IPS-NIHi11 (cell line): ENCODE results near the gene GLCE.
"Not testable (repeated sequence)": the region's sequence is repeated elsewhere in the genome, so short reads cannot be mapped to it uniquely, and the experiment has no call there.

ENCODE experiments used
- DNase-seq: peaks from one replicate; pipeline ENCODE4 v3.0.0; 2012; ENCODE audit warnings: mixed read lengths, low spot score

GLCE gene

DNA sequence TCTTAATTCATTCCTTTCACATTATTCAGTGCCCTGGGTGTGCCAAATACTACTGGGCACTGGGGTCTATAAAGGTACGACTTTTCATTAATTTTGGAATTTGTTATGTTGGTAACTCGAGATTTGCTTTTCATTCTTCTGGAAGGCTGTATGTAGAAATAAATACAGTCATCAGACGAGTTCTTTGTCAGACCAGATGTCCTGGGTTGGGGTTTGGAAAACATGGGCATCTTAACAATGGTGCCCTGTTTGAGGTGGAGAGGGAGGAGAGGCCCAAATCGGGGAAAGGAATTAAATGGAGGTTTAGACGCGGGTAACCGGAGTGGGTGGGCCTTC, 662 bp upstream of the GLCE start:
- DNase-seq, result no peak

GRCh38 chr15:69161079-69161877, 843 bp downstream of the GLCE start:
- DNase-seq, result peak; percentile 37

DNA sequence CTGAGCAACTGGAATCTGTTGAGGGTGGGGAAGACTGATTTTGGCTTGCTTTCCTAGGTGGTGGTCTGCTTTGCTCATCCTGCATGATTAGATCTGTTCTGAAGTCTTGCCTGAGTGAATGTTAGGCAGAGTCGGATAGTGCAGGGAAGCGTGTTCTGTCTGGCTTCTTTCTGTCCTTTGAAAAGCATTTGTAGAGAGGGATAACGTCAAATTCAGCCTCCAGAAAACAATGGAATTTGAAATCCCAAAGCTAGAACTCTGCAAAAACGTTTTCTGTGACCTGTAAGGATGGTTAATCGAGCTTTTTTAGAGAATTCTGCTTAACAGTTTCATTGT, 1.4 kb downstream of the GLCE start:
- DNase-seq, result no peak

DNA sequence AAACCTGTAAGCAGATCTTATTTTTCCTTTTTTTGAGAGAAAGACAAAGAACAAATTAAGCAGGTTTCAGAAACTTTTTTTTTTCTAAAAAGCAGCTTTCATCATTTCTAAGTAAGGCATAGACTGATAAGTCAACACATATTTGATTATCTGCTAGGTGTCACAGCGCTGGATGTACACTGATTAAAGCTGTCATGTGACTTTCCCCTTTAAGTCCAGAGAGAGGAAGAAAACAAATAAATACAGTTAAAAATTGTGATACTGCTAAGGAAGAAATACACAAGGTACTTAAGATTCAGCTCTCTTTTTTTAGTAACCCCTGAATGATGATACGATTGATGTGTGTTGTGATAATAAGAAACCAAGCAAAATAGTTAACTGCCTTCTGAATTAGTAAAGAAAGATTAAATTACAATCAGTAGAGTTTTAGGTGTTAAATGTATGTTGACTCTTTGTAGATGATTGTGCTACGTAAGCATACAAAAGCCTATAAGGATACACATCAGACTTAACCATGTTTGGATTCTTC, 2.8 kb downstream of the GLCE start:
- no peak for DNase-seq

DNA sequence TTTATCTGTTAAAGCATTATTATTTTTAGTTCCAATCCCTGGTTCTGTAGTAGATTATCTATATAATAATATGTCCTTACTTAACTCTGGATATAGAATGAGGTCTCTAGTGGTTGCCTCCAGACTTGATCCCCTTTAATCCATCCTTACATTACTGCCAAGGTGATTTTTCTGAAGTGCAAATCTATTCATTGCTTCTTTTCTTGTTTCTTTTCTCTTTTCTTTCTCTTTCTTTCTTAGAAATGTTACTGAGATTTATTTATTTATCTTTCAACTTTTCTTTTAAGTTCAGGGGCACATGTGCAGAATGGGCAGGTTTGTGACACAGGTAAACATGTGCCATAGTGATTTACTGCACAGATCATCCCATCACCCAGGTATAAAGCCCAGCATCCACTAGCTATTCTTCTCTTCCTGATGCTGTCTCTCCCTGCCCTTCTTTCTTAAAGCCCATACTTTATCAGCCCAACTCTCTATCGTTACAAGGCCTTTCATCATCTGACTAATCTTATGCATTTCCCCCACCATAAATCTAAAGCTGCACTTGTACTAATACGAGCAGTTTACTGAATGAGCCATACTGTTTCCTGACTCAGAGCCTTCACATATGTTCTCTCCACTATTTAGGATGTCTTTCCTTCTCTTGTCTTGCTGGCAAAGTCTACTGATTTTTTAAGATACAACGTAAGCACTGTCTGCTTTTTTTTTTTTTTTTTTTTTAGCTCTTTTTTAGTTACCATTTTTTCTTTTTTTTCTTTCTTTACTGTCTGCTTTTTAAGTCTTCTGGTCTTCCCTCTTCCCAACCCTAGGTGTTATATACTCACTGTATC, 4.6 kb downstream of the GLCE start:
- DNase-seq, result no peak

- no peak for DNase-seq
Measured at GRCh38 chr15:69165637-69166025, 5.2 kb downstream of the GLCE start.

DNA sequence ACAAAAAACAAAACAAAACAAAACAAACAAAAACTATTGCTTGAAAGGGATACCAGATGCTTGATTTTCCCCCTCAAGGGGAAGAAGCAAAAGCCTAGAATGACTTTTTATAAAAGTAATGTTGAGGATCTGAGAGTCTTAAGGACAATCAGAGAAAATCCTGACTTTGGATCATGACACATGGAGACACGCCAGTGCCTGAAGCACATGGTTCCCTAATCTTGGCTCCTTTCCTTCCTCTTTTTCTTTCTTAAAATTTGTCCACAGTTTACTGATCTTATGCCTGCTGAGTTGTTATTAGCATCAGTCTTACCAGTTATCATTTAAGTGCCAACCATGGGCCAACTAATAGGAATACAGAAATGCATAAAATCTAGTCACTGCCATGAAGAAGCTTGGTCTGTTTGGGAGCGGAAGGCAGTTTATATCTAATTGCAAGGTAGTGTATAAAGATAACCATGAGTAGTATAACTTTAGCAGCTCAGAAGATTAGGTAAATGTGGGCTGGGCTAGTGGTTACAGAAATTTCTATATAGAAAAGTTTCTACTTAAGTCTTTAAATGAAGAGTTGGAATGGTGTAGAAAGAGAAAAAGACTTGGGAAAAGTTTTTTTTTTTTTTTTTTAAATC, 6.9 kb downstream of the GLCE start:
- DNase-seq, result no peak

DNA sequence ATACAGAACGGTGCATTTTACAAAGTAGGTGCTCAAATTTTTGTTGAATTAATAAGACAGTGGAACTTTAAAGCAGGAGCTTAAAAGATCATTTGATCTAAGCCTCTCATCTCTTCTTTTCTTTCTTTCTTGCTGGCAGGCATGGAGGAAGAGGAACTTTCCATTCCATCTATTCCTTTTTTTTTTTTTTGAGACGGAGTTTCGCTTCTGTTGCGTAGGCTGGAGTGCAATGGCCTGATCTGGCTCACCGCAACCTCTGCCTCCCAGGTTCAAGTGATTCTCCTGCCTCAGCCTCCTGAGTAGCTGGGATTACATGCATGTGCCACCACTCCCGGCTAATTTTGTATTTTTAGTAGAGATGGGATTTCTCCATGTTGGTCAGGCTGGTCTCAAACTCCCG, 7.9 kb downstream of the GLCE start:
- not testable (repeated sequence) for DNase-seq

DNA sequence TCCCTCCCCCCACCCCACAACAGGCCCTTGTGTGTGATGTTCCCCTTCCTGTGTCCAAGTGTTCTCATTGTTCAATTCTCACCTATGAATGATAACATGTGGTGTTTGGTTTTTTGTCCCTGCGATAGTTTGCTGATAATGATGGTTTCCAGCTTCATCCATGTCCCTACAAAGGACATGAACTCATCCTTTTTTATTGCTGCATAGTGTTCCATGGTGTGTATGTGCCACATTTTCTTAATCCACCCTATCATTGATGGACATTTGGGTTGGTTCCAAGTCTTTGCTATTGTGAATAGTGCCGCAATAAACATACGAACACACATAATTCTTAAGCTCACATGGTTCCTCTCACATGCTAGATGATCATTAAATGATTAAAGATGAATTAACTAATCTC, 9.1 kb downstream of the GLCE start:
- DNase-seq, result not testable (repeated sequence)

DNA sequence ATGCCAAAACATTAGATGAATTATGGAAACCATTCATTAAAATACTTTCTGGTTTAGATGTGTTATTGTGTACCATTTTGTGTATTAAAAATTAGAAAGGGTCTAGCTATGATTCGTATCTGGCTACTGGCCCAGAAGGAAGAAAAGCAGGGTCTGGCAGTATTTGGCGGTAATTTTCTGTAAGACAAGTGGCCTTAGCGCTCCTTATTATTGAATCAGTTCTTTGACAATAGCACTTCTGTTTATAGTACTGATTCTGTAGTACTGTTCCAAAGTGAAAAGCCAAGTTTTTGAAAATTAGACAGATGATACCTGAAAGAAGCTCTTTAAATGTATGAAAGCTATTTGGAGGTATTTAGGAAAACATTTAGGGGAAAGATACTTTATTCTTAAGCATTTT, 10.2 kb downstream of the GLCE start:
- DNase-seq, result no peak

- no peak for DNase-seq
Measured at GRCh38 chr15:69172847-69173246, 12.4 kb downstream of the GLCE start.

GRCh38 chr15:69175536-69175935, 15.1 kb downstream of the GLCE start:
- no peak for DNase-seq

DNA sequence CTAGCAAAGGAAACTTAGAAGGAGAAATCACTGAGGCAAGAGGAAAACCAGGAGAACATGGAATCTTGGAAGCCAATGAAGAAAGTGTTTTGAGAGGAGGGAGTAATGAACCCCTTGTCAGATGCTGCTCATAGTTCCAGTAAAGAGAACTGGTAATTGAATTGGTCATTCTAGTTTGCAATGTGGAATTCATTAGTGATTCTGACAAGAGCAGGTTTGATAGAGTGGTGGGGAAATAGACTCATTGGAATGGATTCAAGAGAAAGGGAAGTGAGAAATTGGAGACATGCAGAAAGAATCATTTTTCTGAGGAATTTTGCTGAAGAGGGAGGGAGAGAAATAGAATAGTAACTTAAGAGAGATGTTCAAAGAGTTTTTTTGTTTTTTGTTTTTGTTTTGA, 21.0 kb downstream of the GLCE start:
- DNase-seq, result no peak

GRCh38 chr15:69185216-69185615, 24.8 kb downstream of the GLCE start:
- DNase-seq, result no peak

DNA sequence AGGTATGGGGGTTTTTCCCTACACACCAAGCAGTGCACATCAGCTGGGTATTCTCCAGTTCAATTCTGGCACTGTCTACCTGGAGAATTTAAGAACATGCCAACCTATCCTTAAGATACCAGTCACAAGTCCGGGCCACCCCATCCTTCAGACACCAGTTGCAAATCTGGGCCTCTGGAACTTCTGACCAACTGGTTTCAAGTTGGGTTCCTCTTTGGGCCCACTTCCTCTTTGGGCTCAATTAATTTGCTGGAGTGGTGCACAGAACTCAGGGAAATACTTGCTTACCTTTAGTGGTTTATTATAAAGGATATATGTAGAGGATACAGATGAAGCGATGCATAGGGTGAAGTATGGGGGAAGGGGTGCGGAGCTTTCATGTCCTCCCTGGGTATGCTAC, 25.3 kb downstream of the GLCE start:
- DNase-seq, result no peak

- no peak for DNase-seq
Measured at GRCh38 chr15:69189157-69189556, 28.7 kb downstream of the GLCE start.

DNA sequence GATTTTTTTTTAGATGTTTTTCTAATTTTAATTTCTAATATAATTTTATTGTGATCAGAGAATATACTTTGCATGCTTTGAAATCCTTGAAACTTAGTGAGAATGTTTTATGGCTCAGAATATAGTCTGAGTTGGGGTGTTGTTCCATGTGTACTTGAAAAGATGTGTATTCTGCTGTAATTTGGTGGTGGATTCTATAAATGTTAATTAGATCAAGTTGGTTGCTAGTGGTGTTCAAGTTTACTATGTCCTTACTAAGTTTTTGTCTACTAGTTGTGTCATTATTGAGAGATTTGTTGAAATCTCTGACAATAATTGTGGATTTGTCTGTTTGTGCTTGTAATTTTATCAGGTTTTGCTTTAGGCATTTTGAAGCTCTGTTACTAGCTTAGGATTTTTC, 29.7 kb downstream of the GLCE start:
- no peak for DNase-seq

DNA sequence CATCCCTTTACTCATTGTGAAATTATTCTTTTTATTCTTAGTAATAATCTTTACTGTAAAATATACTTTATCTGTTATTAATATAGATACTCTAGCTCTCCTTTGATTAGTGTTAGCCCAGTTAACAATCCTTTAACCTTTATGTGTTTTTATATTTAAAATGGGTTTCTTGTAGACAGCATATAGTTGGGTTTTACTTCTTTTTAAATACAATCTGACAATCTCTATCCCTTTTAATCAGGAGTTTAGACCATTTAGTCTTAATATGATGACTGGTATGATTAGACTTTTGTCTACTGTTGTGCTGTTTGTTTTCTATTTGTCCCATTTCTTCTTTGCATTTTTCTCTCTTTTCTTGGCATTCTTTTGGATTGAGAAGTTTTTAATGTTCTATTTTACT, 30.1 kb downstream of the GLCE start:
- DNase-seq, result no peak

- DNase-seq, result no peak
Measured at GRCh38 chr15:69194025-69194827, 33.8 kb downstream of the GLCE start.

GRCh38 chr15:69194854-69195253, 34.4 kb downstream of the GLCE start:
- no peak for DNase-seq

DNA sequence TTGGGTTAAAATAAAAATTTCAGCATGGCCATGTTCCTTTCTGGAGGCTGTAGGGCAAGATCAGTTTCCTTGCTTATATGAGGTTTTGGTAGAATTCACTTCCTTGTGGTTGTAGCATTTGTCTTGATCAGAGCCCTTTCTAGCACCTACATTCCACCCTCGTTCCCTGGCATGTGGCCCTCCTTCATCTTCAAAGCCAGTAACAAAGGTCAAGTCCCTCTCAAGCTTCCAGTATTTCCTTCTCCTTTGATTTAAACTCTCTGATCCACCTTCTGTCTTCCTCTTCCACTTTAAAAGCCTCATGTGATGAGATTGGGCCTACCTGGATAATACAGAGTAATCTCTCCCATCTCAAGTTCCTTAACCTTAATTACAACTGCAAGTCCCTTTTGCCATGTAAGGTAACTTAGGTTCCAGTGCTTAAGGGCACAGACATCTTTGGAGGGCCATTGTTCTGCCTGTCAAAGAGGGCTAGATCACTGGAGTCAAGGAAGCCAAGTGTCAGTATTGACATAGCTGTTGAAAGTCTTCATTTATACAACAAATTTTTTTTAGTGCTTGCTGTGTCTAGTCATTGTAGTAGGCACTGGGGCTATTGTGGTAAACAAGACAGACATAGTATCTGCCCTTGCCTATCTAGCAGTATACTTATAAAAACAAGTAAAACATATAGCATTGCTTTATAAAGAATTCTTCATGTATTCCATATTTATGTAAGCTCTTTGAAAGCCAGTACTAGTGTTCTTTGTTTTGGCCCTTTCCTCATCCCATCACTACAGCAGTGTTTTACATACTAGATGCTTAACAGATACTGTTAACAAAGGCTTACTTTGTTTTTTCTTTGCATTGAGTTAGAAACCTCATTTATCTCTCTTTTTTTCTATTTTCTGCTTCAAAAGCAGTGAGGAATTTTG, 40.7 kb downstream of the GLCE start:
- DNase-seq, result no peak
